ENCODE results near the gene LEF1.

DNA sequence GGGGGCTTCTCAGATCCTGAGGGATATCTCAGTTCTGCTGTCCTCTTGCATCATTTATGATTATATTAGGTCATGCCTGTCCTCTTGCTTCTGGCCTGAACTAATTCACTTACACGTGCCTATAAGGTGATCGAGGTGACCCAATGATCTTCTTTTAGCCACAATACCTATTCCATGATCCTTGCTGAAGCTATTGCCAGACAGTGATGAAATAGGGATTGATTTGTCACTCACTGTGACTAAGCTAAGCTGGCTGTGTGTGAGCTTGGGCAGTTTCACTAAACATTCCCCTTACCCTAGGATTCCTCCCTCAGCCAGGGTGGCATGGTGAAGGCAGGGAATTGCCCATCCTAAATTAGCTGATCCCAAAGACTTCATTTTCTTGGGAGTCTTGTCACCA lies 160.0 kb downstream of the LEF1 start:
- TF ChIP-seq, protein P1, sequence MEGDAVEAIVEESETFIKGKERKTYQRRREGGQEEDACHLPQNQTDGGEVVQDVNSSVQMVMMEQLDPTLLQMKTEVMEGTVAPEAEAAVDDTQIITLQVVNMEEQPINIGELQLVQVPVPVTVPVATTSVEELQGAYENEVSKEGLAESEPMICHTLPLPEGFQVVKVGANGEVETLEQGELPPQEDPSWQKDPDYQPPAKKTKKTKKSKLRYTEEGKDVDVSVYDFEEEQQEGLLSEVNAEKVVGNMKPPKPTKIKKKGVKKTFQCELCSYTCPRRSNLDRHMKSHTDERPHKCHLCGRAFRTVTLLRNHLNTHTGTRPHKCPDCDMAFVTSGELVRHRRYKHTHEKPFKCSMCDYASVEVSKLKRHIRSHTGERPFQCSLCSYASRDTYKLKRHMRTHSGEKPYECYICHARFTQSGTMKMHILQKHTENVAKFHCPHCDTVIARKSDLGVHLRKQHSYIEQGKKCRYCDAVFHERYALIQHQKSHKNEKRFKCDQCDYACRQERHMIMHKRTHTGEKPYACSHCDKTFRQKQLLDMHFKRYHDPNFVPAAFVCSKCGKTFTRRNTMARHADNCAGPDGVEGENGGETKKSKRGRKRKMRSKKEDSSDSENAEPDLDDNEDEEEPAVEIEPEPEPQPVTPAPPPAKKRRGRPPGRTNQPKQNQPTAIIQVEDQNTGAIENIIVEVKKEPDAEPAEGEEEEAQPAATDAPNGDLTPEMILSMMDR (IDR thresholded peaks at IDR 0.05 in 2 of 3, conservative IDR thresholded peaks at IDR 0.05 in 1 of 3; ENCODE audit: insufficient read depth in 2 of 3, low read depth in 1 of 3, low read length in 3 of 3): no peak
- TF ChIP-seq, protein P2, sequence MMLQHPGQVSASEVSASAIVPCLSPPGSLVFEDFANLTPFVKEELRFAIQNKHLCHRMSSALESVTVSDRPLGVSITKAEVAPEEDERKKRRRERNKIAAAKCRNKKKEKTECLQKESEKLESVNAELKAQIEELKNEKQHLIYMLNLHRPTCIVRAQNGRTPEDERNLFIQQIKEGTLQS (IDR thresholded peaks at IDR 0.05): peak; percentile 90
- TF ChIP-seq, protein P2 (CRISPR knock-in tag; conservative IDR thresholded peaks at IDR 0.05): no peak
- no peak for TF ChIP-seq HNRNPK (IDR thresholded peaks at IDR 0.05; ENCODE audit: low read depth, low read length, poor library complexity, severe bottlenecking)
- no peak for TF ChIP-seq EP300 (IDR thresholded peaks at IDR 0.05; ENCODE audit: low read length)
- no peak for TF ChIP-seq SETDB1 (IDR thresholded peaks at IDR 0.05; ENCODE audit: low read length)
- TF ChIP-seq POLR2A (conservative IDR thresholded peaks at IDR 0.05): no peak
- no peak for TF ChIP-seq TAF9B (IDR thresholded peaks at IDR 0.05; ENCODE audit: partially characterized antibody)
- TF ChIP-seq, protein P3, sequence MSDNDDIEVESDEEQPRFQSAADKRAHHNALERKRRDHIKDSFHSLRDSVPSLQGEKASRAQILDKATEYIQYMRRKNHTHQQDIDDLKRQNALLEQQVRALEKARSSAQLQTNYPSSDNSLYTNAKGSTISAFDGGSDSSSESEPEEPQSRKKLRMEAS (CRISPR knock-in tag; IDR thresholded peaks at IDR 0.05): no peak
- no peak for TF ChIP-seq ZKSCAN8 (CRISPR knock-in tag; IDR thresholded peaks at IDR 0.05)
- no peak for TF ChIP-seq ZNF124 (CRISPR knock-in tag; IDR thresholded peaks at IDR 0.05)
- no peak for TF ChIP-seq MXI1 (IDR thresholded peaks at IDR 0.05; ENCODE audit: low read depth, low read length)
- no peak for TF ChIP-seq ZNF347 (CRISPR knock-in tag; IDR thresholded peaks at IDR 0.05; ENCODE audit: low read depth)
- TF ChIP-seq CHD2 (IDR thresholded peaks at IDR 0.05; ENCODE audit: low read depth, low read length): no peak
- no peak for TF ChIP-seq NR1H2 (CRISPR knock-in tag; IDR thresholded peaks at IDR 0.05)

Data from K562 (cell line).